Transverse colon (tissue), 3 donors: ENCODE data around the gene HINT3.

ENCODE experiments used
- EP300 ChIP-seq: sonication (generic); formaldehyde crosslinking; IDR thresholded peaks from one replicate; pipeline ENCODE4 v1.6.1; 2017; ENCODE audit warnings: antibody characterized with exemption, low read depth
- POLR2AphosphoS5 ChIP-seq, 3 donors: sonication (generic); formaldehyde crosslinking; IDR thresholded peaks; one replicate each; pipeline ENCODE4 v1.6.1; 2016; ENCODE audit warnings: antibody characterized with exemption in 3 of 3

DNA sequence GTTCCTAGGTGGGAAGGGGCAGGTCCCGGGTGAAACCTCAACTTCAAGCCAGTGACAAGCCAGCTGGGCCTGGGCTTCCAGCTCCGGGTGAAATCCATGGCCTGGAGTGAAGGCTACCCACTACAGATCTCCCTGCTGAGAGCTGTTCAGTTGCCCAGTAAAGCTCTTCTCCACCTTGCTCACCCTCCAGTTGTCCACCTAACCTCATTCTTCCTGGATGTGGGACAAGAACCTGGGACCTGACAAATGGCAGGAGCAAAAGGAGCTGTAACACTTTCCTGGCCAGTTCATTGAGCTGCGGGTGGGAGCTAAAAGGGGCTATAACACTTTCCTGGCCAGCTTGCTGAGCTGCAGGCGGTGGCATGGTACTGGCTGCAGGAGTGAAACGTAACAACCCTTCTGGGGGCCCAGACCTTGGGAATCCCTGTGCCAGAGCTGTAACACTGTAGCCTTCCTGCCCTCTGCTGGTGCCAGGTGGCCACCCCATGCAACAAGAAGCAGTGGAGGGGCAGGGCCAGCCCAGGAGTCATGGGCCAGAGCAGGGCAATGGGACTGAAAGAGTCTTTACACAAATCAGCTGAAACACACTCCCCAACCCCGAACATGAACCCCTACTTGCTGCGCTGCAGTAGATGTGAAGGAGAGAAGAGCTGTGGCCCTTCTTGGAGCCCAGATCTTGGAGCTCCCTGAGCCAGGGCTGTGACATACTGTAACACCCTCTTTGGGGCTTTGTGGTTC, 3.6 kb upstream of the HINT3 start:
- no peak for TF ChIP-seq POLR2AphosphoS5 (IDR thresholded peaks at IDR 0.05)
- TF ChIP-seq EP300, result no peak
